Measurements from ENCODE around the gene MRS2. TPM values are rescaled to one million over a fixed set of nuclear protein-coding genes. Genes with fewer than 3 reads are reported as not detected.
A peak's percentile ranks its signal among the peaks of the same experiment; 100 is the strongest.
"Not testable (repeated sequence)": the region's sequence is repeated elsewhere in the genome, so short reads cannot be mapped to it uniquely, and the experiment has no call there.

The MRS2 gene
- total and polyA plus RNA-seq, 8 donors, result 27.3 to 33.2 (median 31.7) TPM

DNA sequence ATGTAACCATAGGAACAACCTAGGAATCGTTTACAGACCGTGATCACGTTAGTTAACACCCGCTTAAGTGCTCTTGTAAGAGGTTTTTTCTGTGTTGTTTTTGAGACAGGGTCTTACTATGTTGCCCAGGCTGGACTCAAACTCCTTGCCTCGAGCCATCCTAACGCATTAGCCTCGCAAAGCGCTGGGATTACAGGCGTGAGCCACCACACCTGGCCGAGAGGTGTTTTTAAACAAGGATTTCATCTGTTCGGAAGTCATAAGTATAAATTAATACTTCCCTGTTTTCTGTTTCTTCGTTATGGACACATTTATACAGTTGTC is 727 bp downstream of the MRS2 start:
- peak overlapping the region in 1 of 2 donors; percentile 77 for H3K27ac ChIP-seq
- intact Hi-C loops (cut with DNase I), result no loop called here
- H3K36me3 ChIP-seq, result peaks cover 0 to 13% of the 10 kb centered on the region in 2 donors
- ATAC-seq (no peak), DNase-seq (no peak)
- peak overlapping the region; percentile 94 to 95 for H3K4me3 ChIP-seq
- no peaks in the 10 kb centered on the region for H3K9me3 ChIP-seq
- H3K4me1 ChIP-seq, result peaks cover 0 to 20% of the 10 kb centered on the region in 2 donors
- peaks cover 0 to 18% of the 10 kb centered on the region in 2 donors for H3K27me3 ChIP-seq
- TF ChIP-seq, protein P1, sequence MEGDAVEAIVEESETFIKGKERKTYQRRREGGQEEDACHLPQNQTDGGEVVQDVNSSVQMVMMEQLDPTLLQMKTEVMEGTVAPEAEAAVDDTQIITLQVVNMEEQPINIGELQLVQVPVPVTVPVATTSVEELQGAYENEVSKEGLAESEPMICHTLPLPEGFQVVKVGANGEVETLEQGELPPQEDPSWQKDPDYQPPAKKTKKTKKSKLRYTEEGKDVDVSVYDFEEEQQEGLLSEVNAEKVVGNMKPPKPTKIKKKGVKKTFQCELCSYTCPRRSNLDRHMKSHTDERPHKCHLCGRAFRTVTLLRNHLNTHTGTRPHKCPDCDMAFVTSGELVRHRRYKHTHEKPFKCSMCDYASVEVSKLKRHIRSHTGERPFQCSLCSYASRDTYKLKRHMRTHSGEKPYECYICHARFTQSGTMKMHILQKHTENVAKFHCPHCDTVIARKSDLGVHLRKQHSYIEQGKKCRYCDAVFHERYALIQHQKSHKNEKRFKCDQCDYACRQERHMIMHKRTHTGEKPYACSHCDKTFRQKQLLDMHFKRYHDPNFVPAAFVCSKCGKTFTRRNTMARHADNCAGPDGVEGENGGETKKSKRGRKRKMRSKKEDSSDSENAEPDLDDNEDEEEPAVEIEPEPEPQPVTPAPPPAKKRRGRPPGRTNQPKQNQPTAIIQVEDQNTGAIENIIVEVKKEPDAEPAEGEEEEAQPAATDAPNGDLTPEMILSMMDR (IDR thresholded peaks at IDR 0.05), result no peak

DNA sequence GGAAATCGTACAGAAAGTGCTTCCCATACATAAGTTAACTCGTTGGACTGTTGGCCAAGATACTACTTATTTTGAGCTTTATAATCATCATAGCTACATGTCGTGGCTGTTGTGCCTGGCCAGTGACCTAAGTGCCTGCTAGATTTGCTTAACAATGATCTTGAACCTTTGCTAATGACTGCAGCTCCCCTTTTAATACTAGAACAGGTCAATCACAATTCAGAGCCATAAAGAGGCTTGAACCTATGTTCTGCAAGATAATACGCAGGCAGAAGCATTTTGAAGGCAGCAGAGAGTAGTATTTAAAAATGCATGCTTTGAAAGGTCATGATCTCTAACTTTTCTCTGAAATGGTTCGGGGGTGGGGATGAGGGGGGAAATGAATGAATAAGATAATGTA is 2.5 kb downstream of the MRS2 start:
- peaks cover 0 to 25% of the 10 kb centered on the region in 2 donors for H3K36me3 ChIP-seq
- intact Hi-C loops (cut with DNase I), result no loop called here
- TF ChIP-seq, protein P1 (IDR thresholded peaks at IDR 0.05), result no peak
- peaks cover 0 to 7% of the 10 kb centered on the region in 2 donors for H3K27me3 ChIP-seq
- no peak overlapping the region for H3K27ac ChIP-seq
- H3K4me1 ChIP-seq, result peaks cover 0 to 20% of the 10 kb centered on the region in 2 donors
- no peaks in the 10 kb centered on the region for H3K9me3 ChIP-seq
- DNase-seq, result no peak
- H3K4me3 ChIP-seq, result no peak overlapping the region
- ATAC-seq, result no peak

DNA sequence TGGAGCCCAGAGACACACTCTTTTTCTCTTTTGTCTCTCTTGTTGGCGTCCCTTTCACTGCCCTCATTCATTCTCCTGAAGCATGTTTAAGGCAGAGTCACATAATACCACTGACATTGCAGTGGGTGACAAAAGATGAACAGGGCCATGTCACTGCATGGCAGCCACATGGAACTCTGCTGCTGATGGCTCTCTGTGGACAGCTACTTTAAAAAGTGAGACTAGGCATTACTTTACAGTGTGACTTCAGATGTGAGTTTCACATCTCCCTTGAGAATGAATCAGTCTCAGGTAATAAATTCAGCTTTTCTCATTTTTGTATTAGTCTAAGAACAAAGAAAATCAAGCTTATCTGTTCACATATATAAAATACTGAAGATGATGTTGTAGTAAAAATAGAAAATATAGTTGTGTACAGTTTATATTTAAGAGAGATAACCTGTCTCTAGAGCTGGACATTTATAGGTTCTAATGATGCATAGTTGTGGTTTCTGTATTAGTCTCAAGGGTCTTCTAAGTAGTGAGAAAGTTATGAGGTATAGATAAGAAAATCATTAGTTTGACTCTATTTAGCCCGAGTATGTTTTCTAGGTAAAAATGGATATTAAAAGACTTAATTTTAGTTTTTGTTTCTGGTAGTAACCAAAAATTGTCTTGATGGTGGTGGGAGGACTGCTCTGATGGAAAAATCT is 6.1 kb downstream of the MRS2 start:
- H3K27ac ChIP-seq, result no peak overlapping the region
- ATAC-seq, result no peak
- TF ChIP-seq, protein P1 (IDR thresholded peaks at IDR 0.05), result no peak
- H3K4me3 ChIP-seq, result no peak overlapping the region
- peaks cover 0 to 7% of the 10 kb centered on the region in 2 donors for H3K4me1 ChIP-seq
- no peaks in the 10 kb centered on the region for H3K27me3 ChIP-seq
- intact Hi-C loops (cut with DNase I), result no loop called here
- peaks cover 0 to 59% of the 10 kb centered on the region in 2 donors for H3K36me3 ChIP-seq
- H3K9me3 ChIP-seq, result no peaks in the 10 kb centered on the region
- DNase-seq, result no peak

DNA sequence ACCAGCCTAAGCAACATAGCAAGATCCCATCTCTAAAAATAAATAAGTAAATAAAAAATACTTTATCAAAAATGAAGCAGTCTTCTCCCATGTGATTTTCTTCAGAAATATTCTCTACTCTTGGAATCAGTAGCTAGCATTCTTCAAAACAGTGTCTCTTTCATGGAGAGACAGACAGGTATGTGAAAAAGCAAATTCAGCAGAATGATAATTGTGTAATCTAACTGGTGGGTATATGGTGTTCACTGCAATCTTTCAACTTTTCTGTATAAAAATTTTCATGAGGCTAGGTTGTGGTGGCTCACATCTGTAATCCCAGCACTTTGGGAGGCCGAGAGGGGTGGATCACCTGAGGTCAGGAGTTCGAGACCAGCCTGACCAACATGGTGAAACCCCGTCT is 7.9 kb downstream of the MRS2 start:
- TF ChIP-seq, protein P1 (IDR thresholded peaks at IDR 0.05), result no peak
- no peaks in the 10 kb centered on the region for H3K4me1 ChIP-seq
- no peak for DNase-seq
- no peak for ATAC-seq
- no peaks in the 10 kb centered on the region for H3K27me3 ChIP-seq
- H3K4me3 ChIP-seq, result no peak overlapping the region
- intact Hi-C loops (cut with DNase I), result no loop called here
- H3K36me3 ChIP-seq, result peaks cover 0 to 67% of the 10 kb centered on the region in 2 donors
- H3K9me3 ChIP-seq, result no peaks in the 10 kb centered on the region
- H3K27ac ChIP-seq, result no peak overlapping the region

DNA sequence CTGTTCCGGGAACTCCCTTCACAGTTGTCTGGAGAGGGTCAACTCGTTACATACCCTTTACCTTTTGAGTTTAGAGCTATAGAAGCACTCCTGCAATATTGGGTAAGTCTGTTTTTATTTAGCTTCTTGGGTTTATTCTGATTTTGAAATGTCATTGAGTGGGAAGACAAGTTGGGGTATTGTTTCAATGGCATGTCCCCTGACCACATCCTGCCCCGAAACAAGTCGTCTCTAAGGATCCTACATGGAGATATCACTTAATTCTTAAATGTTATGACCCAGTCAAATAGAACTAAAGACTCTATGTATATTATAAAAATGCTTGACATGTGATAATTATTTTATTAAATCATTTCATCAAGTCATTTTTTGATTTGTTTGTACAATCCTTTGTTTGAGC is 9.6 kb downstream of the MRS2 start:
- no peak for DNase-seq
- Histone ChIP-seq H3K27ac (no peak overlapping the region), H3K27me3 (no peaks in the 10 kb centered on the region), H3K4me1 (no peaks in the 10 kb centered on the region), H3K4me3 (no peak overlapping the region), H3K9me3 (no peaks in the 10 kb centered on the region), H3K36me3 (peaks cover 0 to 80% of the 10 kb centered on the region in 2 donors)
- TF ChIP-seq, protein P1 (IDR thresholded peaks at IDR 0.05), result no peak
- intact Hi-C loops (cut with DNase I), result no loop called here
- no peak for ATAC-seq

DNA sequence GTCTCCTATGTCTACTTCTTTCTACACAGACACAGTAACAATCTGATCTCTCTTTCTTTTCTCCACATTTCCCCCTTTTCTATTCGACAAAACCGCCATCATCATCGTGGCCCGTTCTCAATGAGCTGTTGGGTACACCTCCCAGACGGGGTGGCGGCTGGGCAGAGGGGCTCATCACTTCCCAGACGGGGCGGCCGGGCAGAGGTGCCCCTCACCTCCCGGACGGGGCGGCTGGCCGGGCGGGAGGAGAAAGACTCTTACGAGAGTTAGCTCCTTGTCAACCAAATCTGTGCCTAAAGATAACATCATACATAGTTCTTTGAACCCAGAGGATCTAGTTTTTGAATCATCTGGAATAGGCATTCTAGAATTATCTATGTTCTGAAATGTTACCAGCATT is 11.8 kb downstream of the MRS2 start:
- intact Hi-C loops (cut with DNase I); ATAC-seq; H3K27me3 ChIP-seq; H3K4me3 ChIP-seq; DNase-seq; H3K9me3 ChIP-seq; H3K27ac ChIP-seq; H3K4me1 ChIP-seq: not testable (repeated sequence)
- peaks cover 0 to 93% of the 10 kb centered on the region in 2 donors for H3K36me3 ChIP-seq
